HG03095 (cell line): ENCODE measurements around the gene RPS6KL1.
"Not testable (repeated sequence)": the region's sequence is repeated elsewhere in the genome, so short reads cannot be mapped to it uniquely, and the experiment has no call there.

Experiments used
- ATAC-seq: cut with Tn5 transposase; IDR thresholded peaks from one replicate; pipeline ENCODE4 v1.9.1; 2021; ENCODE audit warnings: moderate library complexity; ENCODE audit not compliant: unreplicated experiment

Gene RPS6KL1

DNA sequence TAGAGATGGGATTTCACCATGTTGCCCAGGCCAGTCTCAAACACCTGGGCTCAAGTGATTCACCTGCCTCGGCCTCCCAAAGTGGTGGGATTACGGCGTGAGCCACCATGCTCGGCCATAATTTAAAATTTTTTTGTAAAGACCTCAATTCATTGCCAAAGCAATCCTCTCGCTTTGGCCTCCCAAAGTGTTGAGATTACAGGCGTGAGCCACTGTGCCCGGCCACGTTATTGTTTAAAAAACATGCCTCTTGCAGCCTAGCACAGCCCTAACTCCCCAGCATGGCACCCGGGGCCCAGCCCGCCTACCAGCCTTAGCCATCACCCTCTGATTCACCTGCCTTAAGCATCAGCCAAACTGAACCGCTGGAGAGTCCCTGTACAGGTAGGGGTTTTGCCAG lies 13.1 kb upstream of the RPS6KL1 start:
- ATAC-seq = no peak

- no peak for ATAC-seq
These were observed 12.3 kb upstream of the RPS6KL1 start for GRCh38 chr14:74935360-74935680.

GRCh38 chr14:74934476-74935359 lies 11.7 kb upstream of the RPS6KL1 start:
- ATAC-seq = no peak

- no peak for ATAC-seq
These were observed 11.0 kb upstream of the RPS6KL1 start for GRCh38 chr14:74934041-74934440.

GRCh38 chr14:74932936-74933335 lies 9.9 kb upstream of the RPS6KL1 start:
- not testable (repeated sequence) for ATAC-seq

DNA sequence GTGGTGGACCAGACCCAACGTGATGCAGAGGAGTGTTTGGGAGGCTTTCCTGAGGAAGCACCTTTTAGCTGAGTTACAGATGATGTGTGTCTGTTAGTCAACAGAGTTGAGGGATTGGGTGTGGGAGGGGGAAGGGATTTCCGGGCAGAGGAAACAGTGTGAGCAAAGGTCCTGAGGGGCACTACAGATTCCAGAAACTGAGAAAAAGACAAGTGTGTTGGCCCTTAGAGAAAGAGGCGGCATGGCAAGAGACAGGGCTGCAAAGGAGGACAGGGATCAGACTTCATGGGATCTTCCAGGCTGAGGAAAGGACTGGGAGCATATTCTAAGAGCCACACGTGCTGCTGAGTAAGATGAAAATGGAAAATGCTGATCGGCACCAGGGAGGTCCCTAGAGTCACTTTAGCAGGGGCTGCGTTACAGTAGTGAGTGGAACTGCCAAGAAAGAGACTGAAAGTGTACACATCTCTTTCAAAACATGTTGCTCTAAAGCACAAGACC lies 9.4 kb upstream of the RPS6KL1 start:
- no peak for ATAC-seq

- ATAC-seq = not testable (repeated sequence)
These were observed 8.7 kb upstream of the RPS6KL1 start for GRCh38 chr14:74931744-74932143.

GRCh38 chr14:74929242-74929641 lies 6.2 kb upstream of the RPS6KL1 start:
- no peak for ATAC-seq

GRCh38 chr14:74927225-74927624 lies 4.2 kb upstream of the RPS6KL1 start:
- no peak for ATAC-seq

GRCh38 chr14:74924061-74924460 lies 1.0 kb upstream of the RPS6KL1 start:
- ATAC-seq = no peak

GRCh38 chr14:74921987-74922751 lies 891 bp downstream of the RPS6KL1 start:
- ATAC-seq = no peak

GRCh38 chr14:74921053-74921620 lies 1.9 kb downstream of the RPS6KL1 start:
- no peak for ATAC-seq

DNA sequence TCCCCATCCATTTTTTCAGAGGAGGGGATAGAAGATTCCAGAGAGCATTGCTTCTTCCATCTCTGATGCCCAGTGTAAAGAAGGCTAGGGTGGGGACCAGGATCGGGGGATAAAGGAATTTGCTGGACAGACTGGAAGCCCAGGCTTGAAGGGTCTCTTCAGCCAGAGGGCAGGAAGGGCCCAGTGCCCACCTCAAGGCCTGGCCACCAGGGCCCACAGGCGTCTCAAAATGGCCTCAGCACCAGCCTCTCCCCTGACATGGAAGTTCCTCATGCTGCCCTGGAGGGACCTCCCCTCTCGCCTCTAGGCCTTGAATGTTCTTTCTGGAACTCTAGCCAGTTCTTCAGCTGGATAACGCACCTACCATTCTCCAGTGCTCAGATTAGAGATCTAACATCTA lies 2.8 kb downstream of the RPS6KL1 start:
- no peak for ATAC-seq

DNA sequence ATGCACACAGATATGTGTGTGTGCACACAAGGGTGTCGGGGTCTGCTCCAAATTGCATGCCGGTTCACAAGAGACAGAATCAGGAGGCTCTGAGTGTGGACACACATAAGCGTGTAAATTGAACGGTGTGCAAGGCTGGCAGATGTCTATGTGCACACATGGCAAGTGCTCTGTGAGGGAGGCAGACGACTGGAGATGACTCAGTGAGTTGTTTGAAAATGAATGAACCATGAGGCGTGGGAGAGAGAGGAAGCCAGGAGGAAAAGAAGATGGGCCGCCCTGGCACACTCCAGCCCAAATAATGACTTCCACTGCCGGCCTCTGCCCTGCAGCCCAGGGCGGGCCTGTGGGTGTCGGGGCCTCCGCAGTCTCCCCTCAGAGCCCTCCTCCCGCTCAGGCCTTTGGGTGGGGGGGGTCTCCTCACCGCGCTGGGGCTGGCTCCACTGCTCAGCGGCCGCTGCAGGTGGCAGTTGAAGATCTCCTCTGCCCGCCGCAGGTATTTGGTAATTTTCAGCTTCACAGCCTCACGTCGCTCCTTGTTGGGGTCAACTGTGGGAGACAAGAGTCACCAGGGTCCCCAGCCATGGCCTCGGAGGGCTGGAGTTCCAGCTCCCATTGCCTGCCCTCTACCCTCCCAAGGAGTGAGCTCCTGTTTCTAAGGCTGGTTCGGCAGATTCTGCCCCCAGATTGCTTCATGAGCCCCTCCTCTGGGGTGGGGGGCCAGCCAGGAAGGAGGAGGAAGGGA lies 3.5 kb downstream of the RPS6KL1 start:
- ATAC-seq = no peak

DNA sequence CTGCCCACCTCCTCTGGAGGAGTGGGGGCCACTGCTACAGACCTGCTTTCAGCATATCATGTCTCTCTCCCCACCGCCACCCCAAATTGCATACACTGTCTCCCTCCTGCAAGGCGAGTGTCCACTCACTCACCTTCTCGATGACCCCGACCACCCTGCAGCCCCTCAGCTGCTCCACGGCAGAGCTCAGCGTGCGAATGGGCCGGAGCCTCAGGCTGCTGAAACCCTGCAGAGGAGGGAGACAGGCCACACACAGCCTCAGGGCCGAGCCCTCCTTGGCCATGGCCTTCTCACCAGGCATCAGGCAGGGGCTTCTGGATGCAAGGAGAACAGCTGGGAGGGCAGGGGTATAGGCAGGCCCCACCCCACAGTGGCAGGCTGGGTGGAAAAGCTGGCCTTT lies 4.7 kb downstream of the RPS6KL1 start:
- no peak for ATAC-seq

- ATAC-seq = no peak
These were observed 5.4 kb downstream of the RPS6KL1 start for GRCh38 chr14:74917646-74918081.

GRCh38 chr14:74917178-74917543 lies 5.9 kb downstream of the RPS6KL1 start:
- ATAC-seq = no peak

GRCh38 chr14:74915826-74916225 lies 7.2 kb downstream of the RPS6KL1 start:
- ATAC-seq = no peak

DNA sequence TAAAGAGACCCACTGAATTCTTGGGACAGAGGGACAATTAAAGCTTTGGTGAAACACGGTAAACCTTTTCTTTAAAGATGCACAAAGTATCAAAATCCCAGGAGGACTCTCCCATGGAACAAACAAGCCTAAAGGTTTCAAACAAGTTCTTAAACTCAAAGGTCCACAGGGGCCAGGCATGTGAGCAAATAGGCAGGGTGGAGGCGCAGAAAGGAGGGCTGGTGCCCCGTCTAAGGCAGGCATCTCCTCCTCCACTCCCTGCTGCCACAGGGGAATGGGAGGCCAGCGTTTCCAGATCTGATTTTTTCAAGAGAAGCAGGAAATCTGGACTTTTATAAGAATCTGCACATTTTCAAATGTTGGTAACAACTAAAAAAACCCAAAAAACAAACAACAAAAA lies 7.6 kb downstream of the RPS6KL1 start:
- no peak for ATAC-seq

DNA sequence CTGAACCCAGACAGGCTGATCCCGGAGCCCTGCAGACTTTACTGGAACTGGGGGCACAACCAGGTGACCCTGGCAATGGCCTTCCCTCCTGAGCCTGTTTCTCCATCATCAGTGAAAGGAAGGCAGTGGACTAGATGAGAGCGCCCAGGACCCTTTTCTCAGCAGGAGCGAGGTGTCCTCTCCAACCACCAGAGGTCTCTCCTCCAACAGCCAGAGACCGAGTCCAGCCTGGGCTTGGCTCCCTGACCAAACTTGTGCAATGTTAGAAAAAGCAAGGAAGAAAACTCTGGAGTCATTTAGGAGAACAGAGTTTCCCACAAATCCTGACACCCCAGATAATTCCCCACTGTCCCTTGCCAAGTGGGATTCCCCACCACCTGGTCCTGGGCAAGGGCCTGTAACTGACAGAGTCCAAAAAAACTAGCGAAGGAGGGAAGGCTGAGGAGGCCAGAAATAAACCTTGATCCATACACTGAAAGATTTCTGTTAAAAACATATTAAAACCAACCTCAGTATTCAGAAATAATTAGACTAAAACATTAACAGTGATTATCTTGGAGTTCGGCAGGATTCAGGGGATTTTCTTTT lies 9.0 kb downstream of the RPS6KL1 start:
- no peak for ATAC-seq
